ENCODE data around the gene GYS1.

GRCh38 chr19:48963371-48964204 lies 29.5 kb downstream of the GYS1 start:
- TF ChIP-seq CTCF (IDR thresholded peaks at IDR 0.05) (no peak), POLR2A (IDR thresholded peaks at IDR 0.05) (no peak)

Data from lower leg skin (tissue), 3 donors.